ENCODE data around the gene CCDC186. TPM values are rescaled to one million over a fixed set of nuclear protein-coding genes. Genes with fewer than 3 reads are reported as not detected.

CCDC186 gene
- total RNA-seq, 1 donor from 2014 or later: 39.2 TPM

GRCh38 chr10:114212153-114212552 lies 38.1 kb upstream of the CCDC186 start:
- Mint-ChIP-seq H3K27ac (no peak overlapping the region), H3K36me3 (no peaks in the 10 kb centered on the region), H3K4me1 (no peaks in the 10 kb centered on the region), H3K4me3 (no peak overlapping the region), H3K9me3 (peaks cover 6% of the 10 kb centered on the region), H3K27me3 (ENCODE audit: low read depth) (no peaks in the 10 kb centered on the region)
- no peak for DNase-seq (ENCODE audit: low spot score in 2 of 2, unreplicated experiment in 2 of 2)
- TF ChIP-seq, protein P1, sequence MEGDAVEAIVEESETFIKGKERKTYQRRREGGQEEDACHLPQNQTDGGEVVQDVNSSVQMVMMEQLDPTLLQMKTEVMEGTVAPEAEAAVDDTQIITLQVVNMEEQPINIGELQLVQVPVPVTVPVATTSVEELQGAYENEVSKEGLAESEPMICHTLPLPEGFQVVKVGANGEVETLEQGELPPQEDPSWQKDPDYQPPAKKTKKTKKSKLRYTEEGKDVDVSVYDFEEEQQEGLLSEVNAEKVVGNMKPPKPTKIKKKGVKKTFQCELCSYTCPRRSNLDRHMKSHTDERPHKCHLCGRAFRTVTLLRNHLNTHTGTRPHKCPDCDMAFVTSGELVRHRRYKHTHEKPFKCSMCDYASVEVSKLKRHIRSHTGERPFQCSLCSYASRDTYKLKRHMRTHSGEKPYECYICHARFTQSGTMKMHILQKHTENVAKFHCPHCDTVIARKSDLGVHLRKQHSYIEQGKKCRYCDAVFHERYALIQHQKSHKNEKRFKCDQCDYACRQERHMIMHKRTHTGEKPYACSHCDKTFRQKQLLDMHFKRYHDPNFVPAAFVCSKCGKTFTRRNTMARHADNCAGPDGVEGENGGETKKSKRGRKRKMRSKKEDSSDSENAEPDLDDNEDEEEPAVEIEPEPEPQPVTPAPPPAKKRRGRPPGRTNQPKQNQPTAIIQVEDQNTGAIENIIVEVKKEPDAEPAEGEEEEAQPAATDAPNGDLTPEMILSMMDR (IDR thresholded peaks at IDR 0.05; ENCODE audit: unreplicated experiment): no peak

DNA sequence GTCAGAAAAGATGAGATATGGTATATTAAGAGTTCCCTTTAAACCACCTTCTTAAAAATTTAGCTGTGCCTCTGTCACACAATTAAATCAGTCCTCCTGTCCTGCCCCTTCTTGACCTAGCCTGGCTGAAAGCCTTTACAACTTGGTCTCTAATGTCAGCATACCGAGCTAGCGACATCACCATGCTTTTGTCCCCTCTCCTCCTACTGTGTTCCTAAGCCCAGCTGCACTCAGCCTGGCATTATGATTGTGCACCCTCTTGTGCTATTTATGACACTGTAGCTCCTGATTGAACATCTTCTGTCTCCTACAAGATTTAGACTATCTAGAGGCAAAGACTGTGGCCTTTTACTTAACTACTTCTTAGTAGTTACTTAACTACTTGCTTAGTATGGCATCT lies 34.3 kb upstream of the CCDC186 start:
- Mint-ChIP-seq H3K9me3 (no peaks in the 10 kb centered on the region), H3K4me1 (no peaks in the 10 kb centered on the region), H3K27me3 (ENCODE audit: low read depth) (no peaks in the 10 kb centered on the region), H3K4me3 (no peak overlapping the region), H3K27ac (no peak overlapping the region), H3K36me3 (no peaks in the 10 kb centered on the region)
- TF ChIP-seq, protein P1 (IDR thresholded peaks at IDR 0.05; ENCODE audit: unreplicated experiment): no peak
- no peak for DNase-seq (ENCODE audit: low spot score in 2 of 2, unreplicated experiment in 2 of 2)

- Mint-ChIP-seq H3K9me3 (no peaks in the 10 kb centered on the region), H3K36me3 (no peaks in the 10 kb centered on the region), H3K27ac (no peak overlapping the region), H3K4me1 (no peaks in the 10 kb centered on the region), H3K27me3 (ENCODE audit: low read depth) (no peaks in the 10 kb centered on the region), H3K4me3 (no peak overlapping the region)
- no peak for DNase-seq (ENCODE audit: low spot score in 2 of 2, unreplicated experiment in 2 of 2)
- TF ChIP-seq, protein P1 (IDR thresholded peaks at IDR 0.05; ENCODE audit: unreplicated experiment): no peak
Measured at GRCh38 chr10:114207349-114207748, 33.3 kb upstream of the CCDC186 start.

GRCh38 chr10:114206902-114207301 lies 32.9 kb upstream of the CCDC186 start:
- Mint-ChIP-seq H3K4me1 (peaks cover 2% of the 10 kb centered on the region), H3K27ac (no peak overlapping the region), H3K36me3 (no peaks in the 10 kb centered on the region), H3K9me3 (no peaks in the 10 kb centered on the region), H3K4me3 (no peak overlapping the region), H3K27me3 (ENCODE audit: low read depth) (no peaks in the 10 kb centered on the region)
- no peak for DNase-seq (ENCODE audit: low spot score in 2 of 2, unreplicated experiment in 2 of 2)
- TF ChIP-seq, protein P1 (IDR thresholded peaks at IDR 0.05; ENCODE audit: unreplicated experiment): no peak

DNA sequence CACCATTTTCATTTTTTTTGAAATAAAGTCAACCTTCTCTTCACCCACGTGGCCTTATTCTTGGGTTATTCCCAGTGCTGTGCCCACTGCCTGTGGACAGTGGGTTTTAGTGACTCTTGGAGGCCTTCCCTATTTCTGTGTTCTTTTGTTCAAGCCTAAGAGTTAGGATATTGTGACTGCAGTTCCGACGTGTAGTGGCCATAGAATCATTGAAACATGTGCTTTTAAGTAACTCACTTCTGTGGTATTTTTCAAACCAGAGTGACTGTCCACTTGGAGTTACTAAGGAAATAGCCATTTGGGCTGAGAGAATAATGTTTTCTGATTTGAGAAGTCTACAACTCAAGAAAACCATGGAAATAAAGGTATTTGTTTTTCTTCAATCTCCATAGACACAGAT lies 28.8 kb upstream of the CCDC186 start:
- TF ChIP-seq, protein P1 (IDR thresholded peaks at IDR 0.05; ENCODE audit: unreplicated experiment): no peak
- Mint-ChIP-seq H3K4me3 (no peak overlapping the region), H3K36me3 (no peaks in the 10 kb centered on the region), H3K9me3 (no peaks in the 10 kb centered on the region), H3K27me3 (ENCODE audit: low read depth) (no peaks in the 10 kb centered on the region), H3K4me1 (peaks cover 3% of the 10 kb centered on the region), H3K27ac (no peak overlapping the region)
- no peak for DNase-seq (ENCODE audit: low spot score in 2 of 2, unreplicated experiment in 2 of 2)

- Mint-ChIP-seq H3K36me3 (no peaks in the 10 kb centered on the region), H3K27ac (no peak overlapping the region), H3K4me1 (peaks cover 3% of the 10 kb centered on the region), H3K9me3 (no peaks in the 10 kb centered on the region), H3K4me3 (no peak overlapping the region), H3K27me3 (ENCODE audit: low read depth) (no peaks in the 10 kb centered on the region)
- no peak for DNase-seq (ENCODE audit: low spot score in 2 of 2, unreplicated experiment in 2 of 2)
- TF ChIP-seq, protein P1 (IDR thresholded peaks at IDR 0.05; ENCODE audit: unreplicated experiment): no peak
Measured at GRCh38 chr10:114199239-114199638, 25.2 kb upstream of the CCDC186 start.

All from mesothelial cell of epicardium (in vitro differentiated cells).